Stimulated activated CD4-positive, alpha-beta T cell treated with anti-CD3 and anti-CD28 coated beads, Interleukin-15, amount 100 ng/mL, for 48 hours (primary cell): ENCODE results near the gene USP24.
"Not testable (repeated sequence)": the region's sequence is repeated elsewhere in the genome, so short reads cannot be mapped to it uniquely, and the experiment has no call there.

Source experiments
- DNase-seq, 2 donors: peaks; one replicate each; pipeline ENCODE4 v3.0.0-alpha.2; 2020; ENCODE audit warnings: low read depth in 2 of 2

Gene USP24

GRCh38 chr1:55229726-55230125 is 14.6 kb upstream of the USP24 start:
- not testable (repeated sequence) for DNase-seq

- no peak for DNase-seq
These were observed 10.1 kb upstream of the USP24 start for GRCh38 chr1:55225228-55225627.

- DNase-seq: no peak
These were observed 9.6 kb upstream of the USP24 start for GRCh38 chr1:55224729-55225128.

GRCh38 chr1:55222152-55222551 is 7.0 kb upstream of the USP24 start:
- DNase-seq: no peak

GRCh38 chr1:55217226-55217986 is 2.2 kb upstream of the USP24 start:
- no peak for DNase-seq

GRCh38 chr1:55216096-55216495 is 932 bp upstream of the USP24 start:
- no peak for DNase-seq

- no peak for DNase-seq
These were observed 300 bp downstream of the USP24 start for GRCh38 chr1:55214934-55215193.

GRCh38 chr1:55214212-55214933 is 791 bp downstream of the USP24 start:
- DNase-seq: no peak

GRCh38 chr1:55213885-55214211 is 1.3 kb downstream of the USP24 start:
- no peak for DNase-seq

- no peak for DNase-seq
These were observed 1.8 kb downstream of the USP24 start for GRCh38 chr1:55213151-55213884.

GRCh38 chr1:55212349-55213150 is 2.6 kb downstream of the USP24 start:
- DNase-seq: no peak

- DNase-seq: no peak
These were observed 3.3 kb downstream of the USP24 start for GRCh38 chr1:55211863-55212262.

- no peak for DNase-seq
These were observed 4.0 kb downstream of the USP24 start for GRCh38 chr1:55210990-55211801.

- DNase-seq: no peak
These were observed 5.9 kb downstream of the USP24 start for GRCh38 chr1:55209247-55209646.

GRCh38 chr1:55206210-55206609 is 9.0 kb downstream of the USP24 start:
- no peak for DNase-seq

GRCh38 chr1:55204997-55205396 is 10.2 kb downstream of the USP24 start:
- no peak for DNase-seq

GRCh38 chr1:55203064-55203463 is 12.1 kb downstream of the USP24 start:
- DNase-seq: no peak

GRCh38 chr1:55200667-55201066 is 14.5 kb downstream of the USP24 start:
- no peak for DNase-seq

- not testable (repeated sequence) for DNase-seq
These were observed 15.4 kb downstream of the USP24 start for GRCh38 chr1:55199735-55200134.

GRCh38 chr1:55198044-55198443 is 17.1 kb downstream of the USP24 start:
- no peak for DNase-seq

- no peak for DNase-seq
These were observed 18.1 kb downstream of the USP24 start for GRCh38 chr1:55197099-55197498.
